ENCODE data around the gene LSM11. TPM values are rescaled to one million over a fixed set of nuclear protein-coding genes. Genes with fewer than 3 reads are reported as not detected.
A peak's percentile ranks its signal among the peaks of the same experiment; 100 is the strongest.

The LSM11 gene
- total RNA-seq, 3 donors from 2014 or later = 3.7 to 9.5 (median 4.7) TPM

- DNase-seq (no peak), ATAC-seq (no peak)
- Histone ChIP-seq H3K4me1 (ENCODE audit: low read depth) (no peaks in the 10 kb centered on the region), H3K4me3 (no peak overlapping the region), H3K36me3 (ENCODE audit: low read depth) (no peaks in the 10 kb centered on the region), H3K9me3 (no peaks in the 10 kb centered on the region)
- intact Hi-C loops (cut with DNase I, micrococcal nuclease) = no loop called here
- no peak for TF ChIP-seq CTCF (IDR thresholded peaks at IDR 0.05)
Observed at GRCh38 chr5:157766902-157767301, 23.4 kb downstream of the LSM11 start.

GRCh38 chr5:157767689-157768088 is 24.2 kb downstream of the LSM11 start:
- Histone ChIP-seq H3K9me3 (no peaks in the 10 kb centered on the region), H3K4me1 (ENCODE audit: low read depth) (no peaks in the 10 kb centered on the region), H3K36me3 (ENCODE audit: low read depth) (no peaks in the 10 kb centered on the region), H3K4me3 (no peak overlapping the region)
- intact Hi-C loops (cut with DNase I, micrococcal nuclease) = no loop called here
- ATAC-seq (no peak), DNase-seq (no peak)
- TF ChIP-seq CTCF (IDR thresholded peaks at IDR 0.05) = no peak

GRCh38 chr5:157770665-157771064 is 27.2 kb downstream of the LSM11 start:
- no peaks in the 10 kb centered on the region for H3K9me3 ChIP-seq
- no peaks in the 10 kb centered on the region for H3K36me3 ChIP-seq (ENCODE audit: low read depth)
- no peak for DNase-seq
- TF ChIP-seq CTCF (IDR thresholded peaks at IDR 0.05) = no peak
- intact Hi-C loops (cut with DNase I, micrococcal nuclease) = no loop called here
- H3K4me1 ChIP-seq (ENCODE audit: low read depth) = no peaks in the 10 kb centered on the region
- no peak overlapping the region for H3K4me3 ChIP-seq
- no peak for ATAC-seq

GRCh38 chr5:157772127-157772526 is 28.6 kb downstream of the LSM11 start:
- Histone ChIP-seq H3K4me3 (no peak overlapping the region), H3K36me3 (ENCODE audit: low read depth) (no peaks in the 10 kb centered on the region), H3K4me1 (ENCODE audit: low read depth) (no peaks in the 10 kb centered on the region), H3K9me3 (no peaks in the 10 kb centered on the region)
- intact Hi-C loops (cut with DNase I, micrococcal nuclease) = no loop called here
- TF ChIP-seq CTCF (IDR thresholded peaks at IDR 0.05) = no peak
- no peak for DNase-seq
- ATAC-seq = no peak

GRCh38 chr5:157778121-157778805 is 34.8 kb downstream of the LSM11 start:
- TF ChIP-seq CTCF (IDR thresholded peaks at IDR 0.05) = no peak
- DNase-seq (peak; percentile 61 to 84 (median 77)), ATAC-seq (peak; percentile 90)
- Histone ChIP-seq H3K4me3 (no peak overlapping the region), H3K36me3 (ENCODE audit: low read depth) (no peaks in the 10 kb centered on the region), H3K9me3 (no peaks in the 10 kb centered on the region), H3K4me1 (ENCODE audit: low read depth) (no peaks in the 10 kb centered on the region)
- intact Hi-C loops (cut with DNase I, micrococcal nuclease) = no loop called here

- Histone ChIP-seq H3K4me3 (no peak overlapping the region), H3K36me3 (ENCODE audit: low read depth) (no peaks in the 10 kb centered on the region), H3K4me1 (ENCODE audit: low read depth) (no peaks in the 10 kb centered on the region), H3K9me3 (no peaks in the 10 kb centered on the region)
- no peak for DNase-seq
- TF ChIP-seq CTCF (IDR thresholded peaks at IDR 0.05) = no peak
- no peak for ATAC-seq
- intact Hi-C loops (cut with DNase I, micrococcal nuclease) = no loop called here
Observed at GRCh38 chr5:157779221-157779620, 35.7 kb downstream of the LSM11 start.

Data from mucosa of descending colon (tissue), 3 donors.